Endodermal cell (in vitro differentiated cells): Measurements from ENCODE around the gene GSC2. TPM values are rescaled to one million over a fixed set of nuclear protein-coding genes. Genes with fewer than 3 reads are reported as not detected.

Source experiments
- DNase-seq: peaks from one replicate; pipeline ENCODE4 v3.0.0-alpha.2; 2017
- H3K27ac ChIP-seq: 2 replicates; pipeline ENCODE4 v1.5.1; 2013; ENCODE audit warnings: mild to moderate bottlenecking, low read depth, low read length, moderate library complexity
- H3K27me3 ChIP-seq: 2 replicates; pipeline ENCODE4 v1.6.1; 2013; ENCODE audit warnings: mild to moderate bottlenecking, low read length, moderate library complexity; ENCODE audit not compliant: insufficient read depth, control insufficient read depth, poor library complexity, severe bottlenecking
- H3K36me3 ChIP-seq: 2 replicates; pipeline ENCODE4 v1.7.0; 2013; ENCODE audit warnings: mild to moderate bottlenecking, low read length, moderate library complexity; ENCODE audit not compliant: control insufficient read depth, insufficient read depth
- H3K4me1 ChIP-seq: one replicate; pipeline ENCODE4 v1.7.0; 2013; ENCODE audit warnings: low read length; ENCODE audit not compliant: control insufficient read depth, insufficient read depth
- H3K4me3 ChIP-seq: 2 replicates; pipeline ENCODE4 v1.5.1; 2013; ENCODE audit warnings: mild to moderate bottlenecking, low read length, moderate library complexity
- H3K9ac ChIP-seq: 2 replicates; pipeline ENCODE4 v1.6.1; 2013; ENCODE audit warnings: mild to moderate bottlenecking, low read length, moderate library complexity; ENCODE audit not compliant: poor library complexity, severe bottlenecking; ENCODE audit errors: extremely low read depth
- H3K9me3 ChIP-seq: 2 replicates; pipeline ENCODE4 v1.6.1; 2013; ENCODE audit warnings: mild to moderate bottlenecking, low read length, moderate library complexity; ENCODE audit not compliant: control insufficient read depth
- H3K27ac Mint-ChIP-seq: 2 replicates; pipeline ENCODE4 v1.8.0; 2020; ENCODE audit warnings: mixed read lengths
- H3K27me3 Mint-ChIP-seq: 2 replicates; pipeline ENCODE4 v1.8.0; 2021; ENCODE audit warnings: mild to moderate bottlenecking, mixed read lengths; ENCODE audit not compliant: insufficient read depth
- H3K36me3 Mint-ChIP-seq: 2 replicates; pipeline ENCODE4 v1.8.0; 2020; ENCODE audit warnings: low read depth, mixed read lengths
- H3K4me1 Mint-ChIP-seq: 2 replicates; pipeline ENCODE4 v1.8.0; 2020; ENCODE audit warnings: mixed read lengths
- H3K4me3 Mint-ChIP-seq: 2 replicates; pipeline ENCODE4 v1.8.0; 2020; ENCODE audit warnings: mild to moderate bottlenecking, moderate library complexity, mixed read lengths
- H3K9me3 Mint-ChIP-seq: 2 replicates; pipeline ENCODE4 v1.8.0; 2020; ENCODE audit warnings: mild to moderate bottlenecking, mixed read lengths
- CTCF ChIP-seq: fragments of 200-600 bp; sonication (generic); conservative IDR thresholded peaks from 2 replicates; pipeline ENCODE4 v1.5.0; 2021; ENCODE audit warnings: antibody characterized with exemption, mild to moderate bottlenecking
- WGBS, 2 experiments: methylation state at CpG; one replicate each; pipeline versions ENCODE4 v1.1.5 to v1.1.7; 2013; ENCODE audit warnings: missing lambda C conversion rate in 2 of 2, mixed read lengths in 1 of 2; ENCODE audit not compliant: insufficient coverage in 1 of 2, insufficient read length in 1 of 2; 5-methylcytosine and 5-hydroxymethylcytosine counted together
- total RNA-seq, 2 donors: library from RNA; stranded (reverse); fragmentation: NEBNext Ultra II Directional in 1 of 2; extraction: Animal tissue kit (Norgen Biotek cat#: 25700) in 1 of 2; gene quantifications; 2 replicates in 1 of 2; 3 replicates in 1 of 2; pipeline ENCODE4 v1.2.1, GENCODE V29; 2021

GSC2 gene
- total RNA-seq, 2 donors from 2014 or later: not detected

- WGBS, 2 experiments: 97 to 100% methylated on average over 2 to 5 of the region's 5 CpGs
- TF ChIP-seq CTCF: no peak
- Mint-ChIP-seq H3K27me3 (peaks cover 3% of the 10 kb centered on the region), H3K9me3 (no peaks in the 10 kb centered on the region), H3K4me3 (no peak overlapping the region), H3K36me3 (peaks cover 47% of the 10 kb centered on the region), H3K27ac (no peak overlapping the region), H3K4me1 (peaks cover 5% of the 10 kb centered on the region)
- DNase-seq: no peak
- H3K9me3 ChIP-seq: no peaks in the 10 kb centered on the region
- H3K36me3 ChIP-seq: peaks cover 61% of the 10 kb centered on the region
- no peak overlapping the region for H3K9ac ChIP-seq
- H3K27ac ChIP-seq: no peak overlapping the region
- no peaks in the 10 kb centered on the region for H3K27me3 ChIP-seq
- H3K4me3 ChIP-seq: no peak overlapping the region
- H3K4me1 ChIP-seq: no peaks in the 10 kb centered on the region
Observed at GRCh38 chr22:19139974-19140373, 10.1 kb downstream of the GSC2 start.

GRCh38 chr22:19139001-19139356 is 11.1 kb downstream of the GSC2 start:
- no peak overlapping the region for H3K27ac ChIP-seq
- TF ChIP-seq CTCF: no peak
- H3K36me3 ChIP-seq: peaks cover 63% of the 10 kb centered on the region
- no peak for DNase-seq
- no peak overlapping the region for H3K9ac ChIP-seq
- H3K27ac Mint-ChIP-seq: no peak overlapping the region
- H3K27me3 Mint-ChIP-seq: no peaks in the 10 kb centered on the region
- peaks cover 52% of the 10 kb centered on the region for H3K36me3 Mint-ChIP-seq
- 95 to 99% methylated on average over 9 of the region's 9 CpGs for WGBS, 2 experiments
- peaks cover 3% of the 10 kb centered on the region for H3K4me1 Mint-ChIP-seq
- no peaks in the 10 kb centered on the region for H3K9me3 Mint-ChIP-seq
- no peaks in the 10 kb centered on the region for H3K9me3 ChIP-seq
- no peak overlapping the region for H3K4me3 Mint-ChIP-seq
- no peak overlapping the region for H3K4me3 ChIP-seq
- no peaks in the 10 kb centered on the region for H3K27me3 ChIP-seq
- no peaks in the 10 kb centered on the region for H3K4me1 ChIP-seq

- Histone ChIP-seq H3K36me3 (peaks cover 69% of the 10 kb centered on the region), H3K4me1 (no peaks in the 10 kb centered on the region), H3K27me3 (no peaks in the 10 kb centered on the region), H3K4me3 (no peak overlapping the region), H3K9ac (no peak overlapping the region), H3K27ac (no peak overlapping the region), H3K9me3 (no peaks in the 10 kb centered on the region)
- H3K27ac Mint-ChIP-seq: no peak overlapping the region
- no peaks in the 10 kb centered on the region for H3K9me3 Mint-ChIP-seq
- WGBS, 2 experiments: 89 to 91% methylated on average over 8 to 15 of the region's 15 CpGs
- H3K4me1 Mint-ChIP-seq: no peaks in the 10 kb centered on the region
- no peak for DNase-seq
- TF ChIP-seq CTCF: no peak
- peaks cover 54% of the 10 kb centered on the region for H3K36me3 Mint-ChIP-seq
- no peaks in the 10 kb centered on the region for H3K27me3 Mint-ChIP-seq
- H3K4me3 Mint-ChIP-seq: no peak overlapping the region
Observed at GRCh38 chr22:19138217-19139000, 11.7 kb downstream of the GSC2 start.
